ENCODE results near the gene RNF212. TPM values are rescaled to one million over a fixed set of nuclear protein-coding genes. Genes with fewer than 3 reads are reported as not detected.

The RNF212 gene
- total and polyA plus RNA-seq, 10 of the 15 experiments (the other 5 are each of a cell fraction or from before 2014, with no cell fraction given): not detected

GRCh38 chr4:1109898-1110506 is 3.4 kb downstream of the RNF212 start:
- no peaks in the 10 kb centered on the region for H3K4me1 ChIP-seq (ENCODE audit: control insufficient read depth, insufficient read depth, low read length)
- H3K9ac ChIP-seq (ENCODE audit: control insufficient read depth, insufficient read depth, low read length): no peak overlapping the region
- in situ Hi-C loops (cut with MboI): no loop called here
- FAIRE-seq (no peak), ATAC-seq (no peak), DNase-seq (ENCODE audit: low read depth, low spot score) (no peak)
- H3K79me2 ChIP-seq (ENCODE audit: control insufficient read depth, insufficient read depth, low read length): no peaks in the 10 kb centered on the region
- no peak overlapping the region for H2AFZ ChIP-seq (ENCODE audit: control insufficient read depth, low read depth, low read length)
- ChIA-PET CTCF (interaction anchor here (0.6 kb wide), 1 partner anchor 986 kb away, joined by 4 read pairs; no protein-coding TSS in a partner anchor), RAD21 (ENCODE audit: unreplicated experiment) (no interaction called here), POLR2A (no interaction called here), SMC1A (ENCODE audit: uncharacterized antibody, unreplicated experiment) (no interaction called here)
- H3K36me3 ChIP-seq (ENCODE audit: control insufficient read depth in 2 of 2, insufficient read depth in 2 of 2, low read length in 1 of 2): no peaks in the 10 kb centered on the region
- WGBS (ENCODE audit: insufficient coverage, insufficient replicate concordance, low lambda C conversion rate, missing lambda C conversion rate): 30% methylated on average over 8 of the region's 8 CpGs
- H3K4me2 ChIP-seq (ENCODE audit: control insufficient read depth, insufficient read depth): no peak overlapping the region
- intact Hi-C loops (cut with micrococcal nuclease; ENCODE audit: unreplicated experiment): no loop called here
- H3K27ac ChIP-seq (ENCODE audit: control insufficient read depth, insufficient read depth): no peak overlapping the region
- no TSS peak for BruUV-seq (replicated peaks)
- H3K9me3 ChIP-seq (replicated peaks; ENCODE audit: control insufficient read depth, insufficient read depth, low read length): no peaks in the 10 kb centered on the region
- no peak for TF ChIP-seq ASH2L (IDR thresholded peaks at IDR 0.05; ENCODE audit: borderline replicate concordance, low read depth)
- TF ChIP-seq TCF3 (IDR thresholded peaks at IDR 0.05; ENCODE audit: borderline replicate concordance, insufficient read depth, low read depth, low read length): no peak
- TF ChIP-seq FOXM1 (IDR thresholded peaks at IDR 0.05; ENCODE audit: low read depth, low read length): no peak
- no peak for TF ChIP-seq YBX1 (IDR thresholded peaks at IDR 0.05)
- no peak for TF ChIP-seq ESRRA (IDR thresholded peaks at IDR 0.05; ENCODE audit: low read length)
- no peaks in the 10 kb centered on the region for H4K20me1 ChIP-seq (ENCODE audit: control insufficient read depth, insufficient read depth)
- no peak overlapping the region for H3K4me3 ChIP-seq
- peaks cover 0 to 2% of the 10 kb centered on the region in 2 experiments; a peak in 1 of 4 replicates for H3K27me3 ChIP-seq (replicated peaks in 1 of 2; ENCODE audit: control insufficient read depth in 2 of 2, insufficient read depth in 2 of 2, low read length in 1 of 2)

GRCh38 chr4:1109333-1109732 is 4.0 kb downstream of the RNF212 start:
- in situ Hi-C loops (cut with MboI): no loop called here
- no peaks in the 10 kb centered on the region for H3K4me1 ChIP-seq (ENCODE audit: control insufficient read depth, insufficient read depth, low read length)
- peaks cover 0 to 2% of the 10 kb centered on the region in 2 experiments; a peak in 1 of 4 replicates for H3K27me3 ChIP-seq (replicated peaks in 1 of 2; ENCODE audit: control insufficient read depth in 2 of 2, insufficient read depth in 2 of 2, low read length in 1 of 2)
- H3K4me2 ChIP-seq (ENCODE audit: control insufficient read depth, insufficient read depth): no peak overlapping the region
- SMC1A ChIA-PET (ENCODE audit: uncharacterized antibody, unreplicated experiment): no interaction called here
- no peaks in the 10 kb centered on the region for H3K36me3 ChIP-seq (ENCODE audit: control insufficient read depth in 2 of 2, insufficient read depth in 2 of 2, low read length in 1 of 2)
- no peak overlapping the region for H3K4me3 ChIP-seq
- BruUV-seq (replicated peaks): no TSS peak
- DNase-seq (ENCODE audit: low read depth, low spot score) (no peak), ATAC-seq (no peak), FAIRE-seq (no peak)
- H3K79me2 ChIP-seq (ENCODE audit: control insufficient read depth, insufficient read depth, low read length): no peaks in the 10 kb centered on the region
- no peaks in the 10 kb centered on the region for H3K9me3 ChIP-seq (replicated peaks; ENCODE audit: control insufficient read depth, insufficient read depth, low read length)
- RAD21 ChIA-PET (ENCODE audit: unreplicated experiment): no interaction called here
- no peaks in the 10 kb centered on the region for H4K20me1 ChIP-seq (ENCODE audit: control insufficient read depth, insufficient read depth)
- 12% methylated on average over 2 of the region's 2 CpGs for WGBS (ENCODE audit: insufficient coverage, insufficient replicate concordance, low lambda C conversion rate, missing lambda C conversion rate)
- no peak overlapping the region for H3K27ac ChIP-seq (ENCODE audit: control insufficient read depth, insufficient read depth)
- intact Hi-C loops (cut with micrococcal nuclease; ENCODE audit: unreplicated experiment): no loop called here
- POLR2A ChIA-PET: no interaction called here
- CTCF ChIA-PET: no interaction called here
- H2AFZ ChIP-seq (ENCODE audit: control insufficient read depth, low read depth, low read length): no peak overlapping the region
- H3K9ac ChIP-seq (ENCODE audit: control insufficient read depth, insufficient read depth, low read length): no peak overlapping the region
- TF ChIP-seq EZH2 (IDR thresholded peaks at IDR 0.05; ENCODE audit: borderline replicate concordance, control insufficient read depth, low read depth, low read length) (no peak), RBBP5 (conservative IDR thresholded peaks at IDR 0.05) (no peak), SMAD1 (IDR thresholded peaks at IDR 0.05; ENCODE audit: low read depth, partially characterized antibody) (no peak), MYC (IDR thresholded peaks at IDR 0.05; ENCODE audit: insufficient read depth, insufficient read length, insufficient replicate concordance, low read length, severe bottlenecking) (no peak), STAT3 (IDR thresholded peaks at IDR 0.05; ENCODE audit: low read depth, low read length) (no peak), FOXK2 (IDR thresholded peaks at IDR 0.05) (no peak), BHLHE40 (IDR thresholded peaks at IDR 0.05; ENCODE audit: borderline replicate concordance in 1 of 2, low read depth in 2 of 2, low read length in 1 of 2) (no peak), PKNOX1 (IDR thresholded peaks at IDR 0.05) (no peak), E4F1 (IDR thresholded peaks at IDR 0.05; ENCODE audit: borderline replicate concordance, partially characterized antibody) (no peak), ZNF384 (IDR thresholded peaks at IDR 0.05; ENCODE audit: borderline replicate concordance, low read depth, low read length) (no peak)

All from GM12878 (cell line).